NCI-H1092 treated with DMSO at 0.1 percent for 48 hours (cell line): Measurements from ENCODE around the gene SLC29A1.

ENCODE experiments used
- DNase-seq: peaks from one replicate; lab custom pipeline; 2025; lab: John Stamatoyannopoulos, UW

SLC29A1 gene

GRCh38 chr6:44255105-44255808, 31.9 kb downstream of the SLC29A1 start:
- no peak for DNase-seq

GRCh38 chr6:44255871-44256774, 32.7 kb downstream of the SLC29A1 start:
- no peak for DNase-seq

- no peak for DNase-seq
Observed at GRCh38 chr6:44256775-44257024, 33.3 kb downstream of the SLC29A1 start.

GRCh38 chr6:44257025-44257752, 33.8 kb downstream of the SLC29A1 start, which contains the start of gene SLC35B2:
SLC35B2 (minus strand) TSS chr6:44257528; CDS start chr6:44257410, 118 bp downstream.
- peak; percentile 77 for DNase-seq

GRCh38 chr6:44257753-44258324, 34.4 kb downstream of the SLC29A1 start:
- no peak for DNase-seq

GRCh38 chr6:44258325-44258863, 35.0 kb downstream of the SLC29A1 start:
- DNase-seq: no peak

GRCh38 chr6:44258921-44259320, 35.5 kb downstream of the SLC29A1 start:
- DNase-seq: no peak

GRCh38 chr6:44260011-44260410, 36.6 kb downstream of the SLC29A1 start:
- DNase-seq: no peak

GRCh38 chr6:44260451-44261297, 37.3 kb downstream of the SLC29A1 start:
- DNase-seq: no peak

- no peak for DNase-seq
Observed at GRCh38 chr6:44261581-44261980, 38.2 kb downstream of the SLC29A1 start.

GRCh38 chr6:44262467-44263353, 39.3 kb downstream of the SLC29A1 start:
- no peak for DNase-seq

- DNase-seq: no peak
Observed at GRCh38 chr6:44263354-44264100, 40.1 kb downstream of the SLC29A1 start.

- DNase-seq: no peak
Observed at GRCh38 chr6:44264154-44265006, 41.0 kb downstream of the SLC29A1 start.

GRCh38 chr6:44265007-44265721, 41.8 kb downstream of the SLC29A1 start, which contains the start of gene NFKBIE:
NFKBIE (minus strand) TSS chr6:44265551; CDS start chr6:44265346, 205 bp downstream.
- peak; percentile 89 for DNase-seq

GRCh38 chr6:44265722-44266233, 42.4 kb downstream of the SLC29A1 start:
- DNase-seq: no peak

- no peak for DNase-seq
Observed at GRCh38 chr6:44266347-44266746, 43.0 kb downstream of the SLC29A1 start.

GRCh38 chr6:44267252-44267651, 43.9 kb downstream of the SLC29A1 start:
- DNase-seq: no peak
